GM23338 (cell line): ENCODE measurements around the gene NHS. TPM values are rescaled to one million over a fixed set of nuclear protein-coding genes. Genes with fewer than 3 reads are reported as not detected.

Experiments
- ATAC-seq: fragments of 200-7000 bp; cut with Tn5 transposase; 3 replicates; pipeline ENCODE4 v1.9.1; 2020
- DNase-seq: peaks from one replicate; pipeline ENCODE4 v3.0.0-alpha.2; 2015; ENCODE audit warnings: low spot score
- H2AFZ ChIP-seq: fragments of 200-600 bp; sonication (generic); 2 replicates; pipeline ENCODE4 v1.8.0; 2016; ENCODE audit warnings: antibody characterized with exemption, mild to moderate bottlenecking, moderate library complexity
- H3F3A ChIP-seq: fragments of 200-600 bp; sonication (generic); replicated peaks from 2 replicates; pipeline ENCODE4 v1.8.0; 2017; ENCODE audit warnings: antibody characterized with exemption, mixed run types, low read depth
- H3K27ac ChIP-seq: fragments of 200-600 bp; sonication (generic); 2 replicates; pipeline ENCODE4 v1.6.1; 2016; ENCODE audit warnings: low read depth
- H3K27me3 ChIP-seq: fragments of 200-600 bp; sonication (generic); 2 replicates; pipeline ENCODE4 v1.8.0; 2016; ENCODE audit warnings: mild to moderate bottlenecking, mixed run types, moderate library complexity; ENCODE audit not compliant: insufficient read depth
- H3K36me3 ChIP-seq: fragments of 200-600 bp; sonication (generic); 2 replicates; pipeline ENCODE4 v1.8.0; 2016; ENCODE audit warnings: mild to moderate bottlenecking; ENCODE audit not compliant: insufficient read depth
- H3K4me1 ChIP-seq: fragments of 200-600 bp; sonication (generic); 2 replicates; pipeline ENCODE4 v1.8.0; 2016; ENCODE audit warnings: mild to moderate bottlenecking, moderate library complexity; ENCODE audit not compliant: insufficient read depth
- H3K4me2 ChIP-seq: fragments of 200-600 bp; sonication (generic); 2 replicates; pipeline ENCODE4 v1.7.1; 2017; ENCODE audit warnings: mixed run types
- H3K4me3 ChIP-seq: fragments of 200-600 bp; sonication (generic); 2 replicates; pipeline ENCODE4 v1.6.1; 2016; ENCODE audit warnings: mixed run types
- H3K79me2 ChIP-seq: fragments of 200-600 bp; sonication (generic); replicated peaks from 2 replicates; pipeline ENCODE4 v1.8.0; 2017; ENCODE audit warnings: mild to moderate bottlenecking; ENCODE audit not compliant: insufficient read depth
- H3K9me2 ChIP-seq: fragments of 200-600 bp; sonication (generic); 2 replicates; pipeline ENCODE4 v1.8.0; 2017; ENCODE audit not compliant: insufficient read depth
- H4K20me1 ChIP-seq: fragments of 200-600 bp; sonication (generic); replicated peaks from 2 replicates; pipeline ENCODE4 v1.8.0; 2017; ENCODE audit warnings: mild to moderate bottlenecking; ENCODE audit not compliant: insufficient read depth
- H3K27ac Mint-ChIP-seq: 2 replicates; pipeline ENCODE4 v1.8.0; 2020; ENCODE audit warnings: inconsistent platforms, mild to moderate bottlenecking, moderate library complexity, mixed read lengths
- H3K27me3 Mint-ChIP-seq: 3 replicates; pipeline ENCODE4 v1.8.0; 2022; ENCODE audit warnings: low read depth, mild to moderate bottlenecking, moderate library complexity, mixed read lengths, inconsistent platforms; ENCODE audit not compliant: insufficient read depth, poor library complexity
- H3K36me3 Mint-ChIP-seq: 3 replicates; pipeline ENCODE4 v1.8.0; 2021; ENCODE audit warnings: low read depth, mild to moderate bottlenecking, inconsistent platforms, moderate library complexity, mixed read lengths
- H3K4me1 Mint-ChIP-seq: 3 replicates; pipeline ENCODE4 v1.8.0; 2020; ENCODE audit warnings: mild to moderate bottlenecking, inconsistent platforms, mixed read lengths
- H3K4me3 Mint-ChIP-seq: 3 replicates; pipeline ENCODE4 v1.8.0; 2021; ENCODE audit warnings: moderate library complexity, mild to moderate bottlenecking, inconsistent platforms, mixed read lengths
- H3K9me3 Mint-ChIP-seq: 3 replicates; pipeline ENCODE4 v1.8.0; 2020; ENCODE audit warnings: moderate library complexity, mild to moderate bottlenecking, inconsistent platforms, mixed read lengths
- CREB1 ChIP-seq: fragments of 250-450 bp; sonication (Bioruptor Pico); IDR thresholded peaks from 2 replicates; pipeline ENCODE4 v1.5.0; 2020; ENCODE audit warnings: low read depth, mild to moderate bottlenecking, moderate library complexity
- CTCF ChIP-seq, 2 experiments: fragments of 200-600 bp in 1 of 2; sonication (generic) in 1 of 2; conservative IDR thresholded peaks; 2 replicates each; pipeline versions ENCODE4 v1.5.1 to v1.6.1; 2016 to 2017; ENCODE audit warnings: antibody characterized with exemption in 2 of 2, low read depth in 2 of 2, mild to moderate bottlenecking in 2 of 2, moderate library complexity in 1 of 2
- ETS1 ChIP-seq: IDR thresholded peaks from 2 replicates; pipeline ENCODE4 v1.6.1; 2016; ENCODE audit warnings: antibody characterized with exemption
- EZH2 ChIP-seq: fragments of 200-600 bp; sonication (generic); IDR thresholded peaks from one replicate; pipeline ENCODE4 v1.8.0; 2017; ENCODE audit warnings: antibody characterized with exemption, mild to moderate bottlenecking, low read depth; ENCODE audit not compliant: unreplicated experiment
- EZH2phosphoT487 ChIP-seq: fragments of 200-600 bp; sonication (generic); IDR thresholded peaks from one replicate; pipeline ENCODE4 v1.8.1; 2018; ENCODE audit warnings: antibody characterized with exemption; ENCODE audit not compliant: unreplicated experiment
- JUNB ChIP-seq: IDR thresholded peaks from one replicate; pipeline ENCODE4 v1.6.1; 2016; ENCODE audit warnings: antibody characterized with exemption; ENCODE audit not compliant: unreplicated experiment
- NANOG ChIP-seq: IDR thresholded peaks from 2 replicates; pipeline ENCODE4 v1.6.1; 2016; ENCODE audit warnings: antibody characterized with exemption, borderline replicate concordance
- POLR2AphosphoS5 ChIP-seq: IDR thresholded peaks from 2 replicates; pipeline ENCODE4 v1.6.1; 2016; ENCODE audit warnings: antibody characterized with exemption, low read depth
- REST ChIP-seq: IDR thresholded peaks from one replicate; pipeline ENCODE4 v1.6.1; 2018; ENCODE audit warnings: antibody characterized with exemption; ENCODE audit not compliant: unreplicated experiment
- STAT1 ChIP-seq: IDR thresholded peaks from one replicate; pipeline ENCODE4 v1.6.1; 2016; ENCODE audit warnings: antibody characterized with exemption; ENCODE audit not compliant: unreplicated experiment
- ZNF114 ChIP-seq: fragments of 250-450 bp; sonication (Bioruptor Pico); IDR thresholded peaks from 2 replicates; pipeline ENCODE4 v1.5.0; 2020; ENCODE audit warnings: mild to moderate bottlenecking, moderate library complexity
- ZNF331 ChIP-seq: fragments of 250-450 bp; sonication (Bioruptor Pico); IDR thresholded peaks from 2 replicates; pipeline ENCODE4 v1.5.0; 2020; ENCODE audit warnings: low read depth, mild to moderate bottlenecking, moderate library complexity
- ZNF462 ChIP-seq: fragments of 250-450 bp; sonication (Bioruptor Pico); IDR thresholded peaks from 2 replicates; pipeline ENCODE4 v1.5.0; 2020; ENCODE audit warnings: mild to moderate bottlenecking, moderate library complexity
- polyA plus RNA-seq: library from polyadenylated mRNA; unstranded; fragments of >200 nt; fragmentation: Nextera tagmentation; extraction: Ambion mirVana; gene quantifications from 2 replicates; pipeline ENCODE4 v1.2.1, GENCODE V29; 2016
- total RNA-seq: library from RNA; depleted of rRNA; stranded (reverse); fragments of >200 nt; shearing (Covaris generic); gene quantifications from 2 replicates; pipeline ENCODE4 v1.2.3, GENCODE V29; 2014

Gene NHS
- total and polyA plus RNA-seq, 2 experiments from 2014 or later, result 1.8 to 8.2 TPM

- no peak overlapping the region for H3K4me3 Mint-ChIP-seq
- no peaks in the 10 kb centered on the region for H3K36me3 Mint-ChIP-seq
- DNase-seq, result no peak
Observed at GRCh38 chrX:17617806-17618205, 242.8 kb downstream of the NHS start.

More at GRCh38 chrX:17617806-17618205, 242.8 kb downstream of the NHS start:
- Histone ChIP-seq H3K27me3 (no peaks in the 10 kb centered on the region), H2AFZ (no peak overlapping the region), H3K4me1 (0 out of 2 replicates have a peak, but pooled peaks cover 6% of the 10 kb centered on the region), H3K79me2 (no peaks in the 10 kb centered on the region), H3F3A (no peaks in the 10 kb centered on the region), H3K4me2 (no peak overlapping the region), H3K27ac (no peak overlapping the region), H3K36me3 (no peaks in the 10 kb centered on the region), H3K9me2 (no peaks in the 10 kb centered on the region), H3K4me3 (no peak overlapping the region), H4K20me1 (no peaks in the 10 kb centered on the region)
- Mint-ChIP-seq H3K9me3 (no peaks in the 10 kb centered on the region), H3K4me1 (peaks cover 15% of the 10 kb centered on the region), H3K27ac (no peak overlapping the region), H3K27me3 (peaks cover 1% of the 10 kb centered on the region)
- TF ChIP-seq POLR2AphosphoS5 (no peak), ZNF114 (CRISPR knock-in tag) (no peak), ZNF331 (CRISPR knock-in tag) (no peak), ETS1 (no peak), ZNF462 (no peak), STAT1 (no peak), EZH2phosphoT487 (no peak), CREB1 (CRISPR knock-in tag) (no peak), REST (no peak), CTCF (conservative IDR thresholded peaks at IDR 0.05; ENCODE audit: low read depth in 2 of 2) (no peak), JUNB (no peak), NANOG (no peak), EZH2 (no peak)
- ATAC-seq, result no peak
